OCI-LY3 (cell line): ENCODE measurements around the gene JCAD.

Source experiments
- H2AFZ ChIP-seq: fragments of 200-600, 300-600 bp; shearing (Covaris generic); 2 replicates; pipeline ENCODE4 v1.6.0; 2014; ENCODE audit warnings: antibody characterized with exemption, low read depth, low read length
- H3K27ac ChIP-seq: fragments of 200-600, 300-600 bp; sonication (generic); 2 replicates; pipeline ENCODE4 v1.5.1; 2014; ENCODE audit warnings: mild to moderate bottlenecking, low read length, moderate library complexity, mixed read lengths
- H3K27me3 ChIP-seq: fragments of 200-600, 300-600 bp; sonication (generic); 2 replicates; pipeline ENCODE4 v1.6.1; 2014; ENCODE audit warnings: low read depth, low read length, mixed read lengths
- H3K36me3 ChIP-seq: fragments of 200-600, 300-600 bp; sonication (generic); replicated peaks from 2 replicates; pipeline ENCODE3; 2014; ENCODE audit warnings: low read depth, low read length, mixed read lengths
- H3K4me1 ChIP-seq: fragments of 300-600, 200-600 bp; sonication (generic); 2 replicates; pipeline ENCODE4 v1.6.1; 2014; ENCODE audit warnings: low read length, mixed read lengths
- H3K4me2 ChIP-seq: fragments of 200-600, 300-600 bp; sonication (generic); 2 replicates; pipeline ENCODE4 v1.6.1; 2014; ENCODE audit warnings: low read length, mixed read lengths
- H3K4me3 ChIP-seq: fragments of 300-600, 200-600 bp; sonication (generic); 2 replicates; pipeline ENCODE4 v1.5.1; 2014; ENCODE audit warnings: antibody characterized with exemption, mild to moderate bottlenecking, low read length, moderate library complexity
- H3K79me2 ChIP-seq: fragments of 300-600, 200-600 bp; shearing (Covaris generic); 2 replicates; pipeline ENCODE4 v1.6.1; 2014; ENCODE audit warnings: mild to moderate bottlenecking, low read length, mixed read lengths
- H3K9ac ChIP-seq: fragments of 300-600, 200-600 bp; shearing (Covaris generic); 2 replicates; pipeline ENCODE4 v1.6.0; 2014; ENCODE audit warnings: mild to moderate bottlenecking, low read length, moderate library complexity
- H3K9me3 ChIP-seq: fragments of 200-600, 300-600 bp; shearing (Covaris generic); 2 replicates; pipeline ENCODE4 v1.6.1; 2014; ENCODE audit warnings: low read length, mixed read lengths; ENCODE audit not compliant: insufficient read depth
- H4K20me1 ChIP-seq: fragments of 200-600, 300-600 bp; sonication (generic); 2 replicates; pipeline ENCODE4 v1.6.1; 2016; ENCODE audit warnings: low read length, mixed read lengths; ENCODE audit not compliant: insufficient read depth
- EZH2phosphoT487 ChIP-seq: fragments of 200-600 bp; shearing (Covaris generic); IDR thresholded peaks from 2 replicates; pipeline ENCODE4 v1.6.1; 2018; ENCODE audit warnings: antibody characterized with exemption, mixed run types, low read depth
- TF ChIP-seq, protein P1 (sequence below): fragments of 200-600, 300-600 bp; sonication (generic); IDR thresholded peaks from 2 replicates; pipeline ENCODE4 v1.5.1; 2014; ENCODE audit warnings: antibody characterized with exemption, low read length, low read depth

JCAD gene

DNA sequence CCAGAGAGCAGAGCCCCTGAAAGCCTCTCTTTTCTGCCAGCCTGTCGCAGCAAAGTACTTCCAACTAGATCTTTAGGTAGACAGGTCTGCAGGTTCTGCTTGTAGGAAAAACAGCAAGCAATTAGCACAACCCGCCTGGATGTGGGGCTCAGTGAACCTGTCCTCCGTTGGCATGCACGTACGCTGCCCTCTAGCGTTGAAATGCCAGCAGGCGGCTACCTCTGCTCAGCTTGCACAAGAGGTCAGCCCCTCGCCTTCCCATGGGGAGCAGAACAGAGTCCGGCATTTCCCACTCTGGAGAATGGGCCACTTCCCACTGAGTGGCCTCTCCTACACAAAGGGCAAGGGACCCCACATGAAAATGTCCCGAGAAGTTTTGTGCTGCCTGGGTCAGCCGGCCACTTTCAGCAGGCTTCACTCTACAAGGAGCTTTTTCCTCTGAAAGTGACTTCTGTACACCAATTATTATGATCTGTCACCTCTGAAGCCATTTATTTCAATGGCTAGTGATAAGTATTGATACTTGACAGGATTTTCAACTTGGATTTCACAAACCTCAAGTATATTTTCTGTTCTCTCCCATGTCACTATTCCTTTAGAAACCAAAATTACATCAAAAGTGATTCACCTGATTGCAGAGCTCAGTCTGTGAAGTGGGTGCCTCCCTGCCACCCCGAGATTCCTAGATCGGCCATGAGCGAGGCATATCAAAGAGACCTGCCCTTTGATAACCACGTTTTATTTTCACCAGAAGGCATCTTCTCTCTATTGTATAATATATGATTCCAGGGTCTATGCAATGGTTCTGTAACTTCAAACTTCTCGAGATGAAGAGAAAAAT is 56.7 kb downstream of the JCAD start:
- Histone ChIP-seq H3K9ac (no peak overlapping the region), H4K20me1 (no peaks in the 10 kb centered on the region), H3K4me3 (no peak overlapping the region), H3K4me1 (no peaks in the 10 kb centered on the region), H3K27me3 (0 out of 2 replicates have a peak, but pooled peaks cover 3% of the 10 kb centered on the region), H3K79me2 (no peaks in the 10 kb centered on the region), H3K27ac (no peak overlapping the region), H3K4me2 (peak overlapping the region; percentile 54), H2AFZ (peak overlapping the region; percentile 85), H3K36me3 (no peaks in the 10 kb centered on the region), H3K9me3 (no peaks in the 10 kb centered on the region)
- no peak for TF ChIP-seq EZH2phosphoT487
- TF ChIP-seq, protein P1, sequence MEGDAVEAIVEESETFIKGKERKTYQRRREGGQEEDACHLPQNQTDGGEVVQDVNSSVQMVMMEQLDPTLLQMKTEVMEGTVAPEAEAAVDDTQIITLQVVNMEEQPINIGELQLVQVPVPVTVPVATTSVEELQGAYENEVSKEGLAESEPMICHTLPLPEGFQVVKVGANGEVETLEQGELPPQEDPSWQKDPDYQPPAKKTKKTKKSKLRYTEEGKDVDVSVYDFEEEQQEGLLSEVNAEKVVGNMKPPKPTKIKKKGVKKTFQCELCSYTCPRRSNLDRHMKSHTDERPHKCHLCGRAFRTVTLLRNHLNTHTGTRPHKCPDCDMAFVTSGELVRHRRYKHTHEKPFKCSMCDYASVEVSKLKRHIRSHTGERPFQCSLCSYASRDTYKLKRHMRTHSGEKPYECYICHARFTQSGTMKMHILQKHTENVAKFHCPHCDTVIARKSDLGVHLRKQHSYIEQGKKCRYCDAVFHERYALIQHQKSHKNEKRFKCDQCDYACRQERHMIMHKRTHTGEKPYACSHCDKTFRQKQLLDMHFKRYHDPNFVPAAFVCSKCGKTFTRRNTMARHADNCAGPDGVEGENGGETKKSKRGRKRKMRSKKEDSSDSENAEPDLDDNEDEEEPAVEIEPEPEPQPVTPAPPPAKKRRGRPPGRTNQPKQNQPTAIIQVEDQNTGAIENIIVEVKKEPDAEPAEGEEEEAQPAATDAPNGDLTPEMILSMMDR = peak; percentile 67

DNA sequence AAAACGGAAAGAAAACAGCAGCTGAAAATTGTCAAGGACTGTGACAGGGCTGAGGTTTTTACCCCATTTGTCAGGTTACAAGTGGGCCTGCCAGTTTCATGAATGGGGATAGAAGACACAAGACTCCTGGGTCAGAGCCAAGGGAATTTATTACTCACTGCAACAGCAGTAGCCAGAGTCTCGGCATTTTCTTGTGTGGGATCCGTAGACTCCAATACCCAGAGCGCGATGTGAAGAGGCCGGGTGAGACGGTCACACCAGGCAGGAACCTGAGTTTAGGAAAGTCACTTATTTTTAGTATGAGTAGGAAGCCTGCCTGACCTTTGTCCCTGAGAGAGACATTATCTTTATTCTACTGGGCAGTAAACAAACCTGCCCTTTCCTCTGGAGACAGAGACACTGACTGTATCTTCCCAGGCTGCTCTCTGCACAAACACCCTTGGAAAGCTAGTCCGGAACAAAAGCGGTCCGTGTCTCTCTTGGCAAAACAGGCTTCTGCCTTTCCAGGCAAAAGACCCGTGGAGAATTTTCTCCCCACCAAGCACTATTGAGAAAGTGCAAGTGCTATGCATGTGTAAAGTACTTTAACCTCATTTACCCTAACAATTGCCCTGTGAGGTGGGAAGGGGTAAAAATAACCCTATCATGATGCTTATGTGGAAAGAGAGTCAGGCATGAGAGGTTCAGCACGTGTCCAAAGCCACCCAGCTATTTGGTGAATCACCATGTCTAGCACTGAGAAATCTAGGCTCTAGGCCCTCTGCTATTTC is 58.4 kb downstream of the JCAD start:
- Histone ChIP-seq H3K79me2 (no peaks in the 10 kb centered on the region), H3K27ac (no peak overlapping the region), H3K9ac (no peak overlapping the region), H3K36me3 (no peaks in the 10 kb centered on the region), H3K27me3 (0 out of 2 replicates have a peak, but pooled peaks cover 3% of the 10 kb centered on the region), H3K4me1 (no peaks in the 10 kb centered on the region), H4K20me1 (no peaks in the 10 kb centered on the region), H3K4me3 (no peak overlapping the region), H2AFZ (no peak overlapping the region), H3K4me2 (no peak overlapping the region), H3K9me3 (no peaks in the 10 kb centered on the region)
- TF ChIP-seq, protein P1 = no peak

DNA sequence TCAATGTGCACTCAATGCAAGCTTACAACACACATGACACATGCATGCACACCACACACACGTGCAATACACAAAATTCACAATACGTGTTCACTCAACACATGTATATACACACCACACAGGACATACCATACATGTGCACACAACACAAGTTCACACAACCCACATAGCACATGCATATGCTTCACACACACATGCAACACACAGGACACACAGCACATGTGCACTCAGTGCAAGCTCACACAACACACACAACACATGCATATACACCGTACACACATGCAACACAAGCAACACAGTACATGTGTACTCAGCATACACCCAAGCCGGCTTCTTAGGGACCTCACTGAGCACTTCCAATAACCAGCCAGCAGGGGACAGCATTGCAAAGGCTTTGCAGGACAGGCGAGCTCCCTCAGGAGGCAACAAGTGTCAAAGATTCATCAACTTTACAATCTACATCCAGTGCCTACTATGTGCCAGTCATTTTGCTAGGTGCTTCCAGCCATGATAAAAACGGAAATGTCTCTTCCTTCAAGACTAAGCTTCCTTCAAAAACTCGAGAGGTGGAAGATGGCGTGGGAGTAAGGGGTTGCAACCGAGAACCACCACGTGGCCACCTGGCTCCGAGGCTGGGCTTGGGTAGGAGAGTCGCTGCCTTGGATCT is 61.1 kb downstream of the JCAD start:
- Histone ChIP-seq H3K4me3 (no peak overlapping the region), H2AFZ (no peak overlapping the region), H3K36me3 (no peaks in the 10 kb centered on the region), H3K4me1 (no peaks in the 10 kb centered on the region), H3K27ac (no peak overlapping the region), H4K20me1 (no peaks in the 10 kb centered on the region), H3K4me2 (no peak overlapping the region), H3K27me3 (0 out of 2 replicates have a peak, but pooled peaks cover 3% of the 10 kb centered on the region), H3K9ac (no peak overlapping the region), H3K79me2 (no peaks in the 10 kb centered on the region), H3K9me3 (no peaks in the 10 kb centered on the region)
- TF ChIP-seq EZH2phosphoT487 = no peak
- TF ChIP-seq, protein P1 = peak; percentile 88

DNA sequence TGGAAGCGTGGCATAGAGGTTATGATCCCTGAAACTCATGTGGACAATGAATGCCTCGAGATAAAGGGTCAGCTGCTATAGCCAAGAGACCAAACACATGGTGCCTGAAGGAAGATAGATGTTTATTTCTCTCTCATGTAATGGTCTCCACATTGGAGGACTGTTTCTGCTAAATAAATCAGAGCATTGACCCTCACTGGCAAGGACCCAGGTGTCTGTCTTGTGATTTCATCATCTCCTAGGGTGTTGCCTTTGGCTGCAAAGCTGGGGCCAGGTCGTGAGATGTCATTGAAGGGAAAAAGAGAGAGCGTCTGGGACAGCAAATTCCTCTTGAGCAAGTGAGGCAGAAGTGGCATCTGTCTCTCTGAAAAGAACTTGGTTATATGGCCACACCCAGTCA is 64.6 kb downstream of the JCAD start:
- no peaks in the 10 kb centered on the region for H3K4me1 ChIP-seq
- H3K4me3 ChIP-seq = no peak overlapping the region
- TF ChIP-seq, protein P1 = no peak
- no peak for TF ChIP-seq EZH2phosphoT487
- no peaks in the 10 kb centered on the region for H3K27me3 ChIP-seq
- no peak overlapping the region for H2AFZ ChIP-seq
- H3K27ac ChIP-seq = no peak overlapping the region
- no peaks in the 10 kb centered on the region for H3K36me3 ChIP-seq
- H3K79me2 ChIP-seq = no peaks in the 10 kb centered on the region
- no peaks in the 10 kb centered on the region for H4K20me1 ChIP-seq
- no peak overlapping the region for H3K4me2 ChIP-seq
- H3K9ac ChIP-seq = no peak overlapping the region
- H3K9me3 ChIP-seq = no peaks in the 10 kb centered on the region
